Activated CD4-positive, alpha-beta memory T cell treated with anti-CD3 and anti-CD28 coated beads, Interleukin-2, amount 10 ng/mL, durations not matched to agents 7 days and 5 days (primary cell): ENCODE data around the gene TRAFD1. TPM values are rescaled to one million over a fixed set of nuclear protein-coding genes. Genes with fewer than 3 reads are reported as not detected.
A peak's percentile ranks its signal among the peaks of the same experiment; 100 is the strongest.

Experiments used
- CTCF ChIA-PET: fragments of 350-600 bp; sonication (Branson Sonifier 250); formaldehyde crosslinking; loops from one replicate; lab custom pipeline; 2021; ENCODE audit warnings: antibody characterized with exemption, inconsistent platforms; lab: Charles Lee
- POLR2A ChIA-PET: fragments of 350-600 bp; sonication (Branson Sonifier 250); formaldehyde crosslinking; loops from one replicate; lab custom pipeline; 2021; ENCODE audit warnings: antibody characterized with exemption; lab: Charles Lee
- DNase-seq: peaks from one replicate; pipeline ENCODE4 v3.0.0-alpha.2; 2020
- H3K27ac Mint-ChIP-seq: one replicate; pipeline ENCODE4 v1.8.0; 2021; ENCODE audit warnings: mild to moderate bottlenecking, mixed read lengths
- H3K27me3 Mint-ChIP-seq: one replicate; pipeline ENCODE4 v1.8.0; 2021; ENCODE audit warnings: mixed read lengths
- H3K36me3 Mint-ChIP-seq: one replicate; pipeline ENCODE4 v1.8.0; 2021; ENCODE audit warnings: low read depth, mixed read lengths
- H3K4me1 Mint-ChIP-seq: one replicate; pipeline ENCODE4 v1.8.0; 2021; ENCODE audit warnings: mixed read lengths
- H3K4me3 Mint-ChIP-seq: one replicate; pipeline ENCODE4 v1.8.0; 2021; ENCODE audit warnings: mild to moderate bottlenecking, mixed read lengths
- H3K9me3 Mint-ChIP-seq: one replicate; pipeline ENCODE4 v1.8.0; 2021; ENCODE audit warnings: mixed read lengths
- total RNA-seq, 2 experiments: library from RNA; stranded (reverse); gene quantifications; one replicate each; pipeline ENCODE4 v1.2.3, GENCODE V29; 2021

The TRAFD1 gene
- total RNA-seq, 2 experiments from 2014 or later, result 74.8 to 75.5 TPM

- Mint-ChIP-seq H3K36me3 (peaks cover 32% of the 10 kb centered on the region), H3K4me1 (peaks cover 8% of the 10 kb centered on the region), H3K4me3 (no peak overlapping the region), H3K9me3 (no peaks in the 10 kb centered on the region), H3K27me3 (no peaks in the 10 kb centered on the region), H3K27ac (no peak overlapping the region)
- ChIA-PET CTCF (no interaction called here), POLR2A (interaction anchor here (1.1 kb wide), 1 partner anchor 56 kb away, joined by 3 read pairs; no protein-coding TSS in a partner anchor)
- DNase-seq, result no peak
Measured at GRCh38 chr12:112164011-112164660, 38.8 kb downstream of the TRAFD1 start.

GRCh38 chr12:112165624-112166023 lies 40.3 kb downstream of the TRAFD1 start:
- Mint-ChIP-seq H3K4me1 (peaks cover 3% of the 10 kb centered on the region), H3K4me3 (no peak overlapping the region), H3K36me3 (peaks cover 19% of the 10 kb centered on the region), H3K27ac (no peak overlapping the region), H3K9me3 (no peaks in the 10 kb centered on the region), H3K27me3 (no peaks in the 10 kb centered on the region)
- CTCF ChIA-PET, result no interaction called here
- no peak for DNase-seq
- POLR2A ChIA-PET, result no interaction called here

- Mint-ChIP-seq H3K9me3 (no peaks in the 10 kb centered on the region), H3K4me3 (no peak overlapping the region), H3K27ac (no peak overlapping the region), H3K36me3 (peaks cover 12% of the 10 kb centered on the region), H3K4me1 (peaks cover 3% of the 10 kb centered on the region), H3K27me3 (no peaks in the 10 kb centered on the region)
- ChIA-PET POLR2A (no interaction called here), CTCF (no interaction called here)
- DNase-seq, result no peak
Measured at GRCh38 chr12:112166051-112167015, 41.0 kb downstream of the TRAFD1 start.

GRCh38 chr12:112167031-112167461 lies 41.7 kb downstream of the TRAFD1 start:
- ChIA-PET CTCF (no interaction called here), POLR2A (no interaction called here)
- Mint-ChIP-seq H3K27me3 (no peaks in the 10 kb centered on the region), H3K27ac (no peak overlapping the region), H3K9me3 (no peaks in the 10 kb centered on the region), H3K4me1 (peaks cover 3% of the 10 kb centered on the region), H3K4me3 (no peak overlapping the region), H3K36me3 (peaks cover 5% of the 10 kb centered on the region)
- no peak for DNase-seq

GRCh38 chr12:112167718-112168525 lies 42.6 kb downstream of the TRAFD1 start:
- POLR2A ChIA-PET, result interaction anchor here (0.5 kb wide), 1 partner anchor 370 kb away, joined by 3 read pairs; no protein-coding TSS in a partner anchor

GRCh38 chr12:112168561-112168971 lies 43.2 kb downstream of the TRAFD1 start:
- POLR2A ChIA-PET, result interaction anchor here (0.5 to 0.7 kb wide), 2 partner anchors 61 to 369 kb away, joined by 3 read pairs; no protein-coding TSS in a partner anchor
- no peak overlapping the region for H3K27ac Mint-ChIP-seq
- CTCF ChIA-PET, result no interaction called here
- no peak for DNase-seq
- H3K27me3 Mint-ChIP-seq, result no peaks in the 10 kb centered on the region
- peaks cover 3% of the 10 kb centered on the region for H3K4me1 Mint-ChIP-seq
- H3K36me3 Mint-ChIP-seq, result peaks cover 5% of the 10 kb centered on the region
- H3K4me3 Mint-ChIP-seq, result no peak overlapping the region
- no peaks in the 10 kb centered on the region for H3K9me3 Mint-ChIP-seq

More at GRCh38 chr12:112167718-112168525, 42.6 kb downstream of the TRAFD1 start:
- Mint-ChIP-seq H3K4me1 (peaks cover 3% of the 10 kb centered on the region), H3K27ac (no peak overlapping the region), H3K27me3 (no peaks in the 10 kb centered on the region), H3K9me3 (no peaks in the 10 kb centered on the region), H3K36me3 (peaks cover 5% of the 10 kb centered on the region), H3K4me3 (no peak overlapping the region)
- DNase-seq, result no peak
- CTCF ChIA-PET, result no interaction called here

- no peaks in the 10 kb centered on the region for H3K9me3 Mint-ChIP-seq
- H3K27ac Mint-ChIP-seq, result no peak overlapping the region
- H3K36me3 Mint-ChIP-seq, result peaks cover 5% of the 10 kb centered on the region
- DNase-seq, result no peak
- CTCF ChIA-PET, result no interaction called here
- H3K27me3 Mint-ChIP-seq, result no peaks in the 10 kb centered on the region
- POLR2A ChIA-PET, result interaction anchor here (0.7 kb wide), 1 partner anchor 61 kb away, joined by 3 read pairs; no protein-coding TSS in a partner anchor
- H3K4me3 Mint-ChIP-seq, result no peak overlapping the region
- peaks cover 3% of the 10 kb centered on the region for H3K4me1 Mint-ChIP-seq
Measured at GRCh38 chr12:112169161-112169872, 44.0 kb downstream of the TRAFD1 start.

GRCh38 chr12:112169966-112170365 lies 44.6 kb downstream of the TRAFD1 start:
- no peaks in the 10 kb centered on the region for H3K9me3 Mint-ChIP-seq
- H3K36me3 Mint-ChIP-seq, result peaks cover 6% of the 10 kb centered on the region
- H3K4me1 Mint-ChIP-seq, result peaks cover 3% of the 10 kb centered on the region
- no peak overlapping the region for H3K4me3 Mint-ChIP-seq
- no peak for DNase-seq
- H3K27me3 Mint-ChIP-seq, result no peaks in the 10 kb centered on the region
- no peak overlapping the region for H3K27ac Mint-ChIP-seq
- POLR2A ChIA-PET, result no interaction called here
- CTCF ChIA-PET, result no interaction called here

- Mint-ChIP-seq H3K9me3 (no peaks in the 10 kb centered on the region), H3K4me3 (no peak overlapping the region), H3K4me1 (peaks cover 3% of the 10 kb centered on the region), H3K36me3 (peaks cover 10% of the 10 kb centered on the region), H3K27me3 (no peaks in the 10 kb centered on the region), H3K27ac (peak overlapping the region; percentile 27)
- peak; percentile 35 for DNase-seq
- ChIA-PET CTCF (no interaction called here), POLR2A (no interaction called here)
Measured at GRCh38 chr12:112170376-112170775, 45.0 kb downstream of the TRAFD1 start.

- Mint-ChIP-seq H3K4me1 (peaks cover 3% of the 10 kb centered on the region), H3K27ac (no peak overlapping the region), H3K4me3 (no peak overlapping the region), H3K36me3 (peaks cover 17% of the 10 kb centered on the region), H3K9me3 (no peaks in the 10 kb centered on the region), H3K27me3 (no peaks in the 10 kb centered on the region)
- CTCF ChIA-PET, result no interaction called here
- no peak for DNase-seq
- POLR2A ChIA-PET, result no interaction called here
Measured at GRCh38 chr12:112170971-112171596, 45.7 kb downstream of the TRAFD1 start.

- H3K36me3 Mint-ChIP-seq, result peaks cover 17% of the 10 kb centered on the region
- H3K4me1 Mint-ChIP-seq, result peaks cover 3% of the 10 kb centered on the region
- DNase-seq, result no peak
- POLR2A ChIA-PET, result no interaction called here
- H3K27me3 Mint-ChIP-seq, result no peaks in the 10 kb centered on the region
- CTCF ChIA-PET, result interaction anchor here (1.4 kb wide), 1 partner anchor 65 kb away, joined by 3 read pairs; no protein-coding TSS in a partner anchor
- no peak overlapping the region for H3K4me3 Mint-ChIP-seq
- no peak overlapping the region for H3K27ac Mint-ChIP-seq
- H3K9me3 Mint-ChIP-seq, result no peaks in the 10 kb centered on the region
Measured at GRCh38 chr12:112172556-112173324, 47.4 kb downstream of the TRAFD1 start.
